Activated CD8-positive, alpha-beta memory T cell treated with anti-CD3 and anti-CD28 coated beads for 4 hours (primary cell): ENCODE measurements around the gene MGMT.

ENCODE experiments used
- DNase-seq, 2 donors: peaks; one replicate each; pipeline ENCODE4 v3.0.0-alpha.2; 2020; ENCODE audit warnings: low read depth in 2 of 2

The MGMT gene

DNA sequence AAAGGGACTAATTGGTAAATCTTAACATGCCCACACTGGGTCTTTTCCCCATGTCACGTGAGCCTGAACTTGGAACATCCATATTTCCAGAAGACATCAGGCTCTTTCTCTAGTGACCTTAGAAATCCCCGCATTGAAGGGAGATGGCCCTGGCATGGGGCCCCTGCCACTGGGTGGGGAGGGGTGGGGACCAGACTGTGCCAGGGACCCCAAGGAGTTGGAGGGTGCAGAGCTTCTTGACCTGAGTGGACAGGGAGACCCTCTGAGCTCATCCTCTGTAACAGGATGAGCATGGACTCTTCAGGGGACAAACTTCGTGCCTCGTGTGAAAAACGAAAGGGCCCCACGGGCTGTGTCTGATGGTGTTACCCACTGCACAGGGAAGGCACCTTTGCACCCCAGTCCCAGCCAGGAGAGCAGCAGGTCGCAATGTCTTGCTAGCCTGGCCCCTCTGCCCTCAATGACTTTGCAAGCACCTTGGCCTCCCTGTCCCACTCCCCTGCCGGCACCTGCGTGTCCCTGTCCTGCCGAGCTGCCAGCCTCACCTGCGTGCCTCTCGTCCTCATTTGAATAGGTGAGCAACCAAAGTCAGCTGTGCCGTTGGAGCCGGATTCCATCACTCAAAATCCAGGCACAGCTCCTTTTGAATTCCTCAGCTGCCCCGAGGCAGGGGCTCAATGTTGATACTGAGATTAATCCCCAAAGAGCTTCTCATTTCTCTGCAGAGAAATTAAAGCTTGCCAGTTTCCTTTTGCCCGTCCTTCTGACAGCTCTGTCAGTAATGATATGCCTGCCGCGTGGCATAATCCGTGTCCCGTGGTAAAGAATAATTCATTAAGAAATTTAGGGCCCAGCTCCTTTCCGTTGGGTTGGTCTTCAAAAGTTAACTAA is 262.1 kb downstream of the MGMT start:
- DNase-seq = no peak

DNA sequence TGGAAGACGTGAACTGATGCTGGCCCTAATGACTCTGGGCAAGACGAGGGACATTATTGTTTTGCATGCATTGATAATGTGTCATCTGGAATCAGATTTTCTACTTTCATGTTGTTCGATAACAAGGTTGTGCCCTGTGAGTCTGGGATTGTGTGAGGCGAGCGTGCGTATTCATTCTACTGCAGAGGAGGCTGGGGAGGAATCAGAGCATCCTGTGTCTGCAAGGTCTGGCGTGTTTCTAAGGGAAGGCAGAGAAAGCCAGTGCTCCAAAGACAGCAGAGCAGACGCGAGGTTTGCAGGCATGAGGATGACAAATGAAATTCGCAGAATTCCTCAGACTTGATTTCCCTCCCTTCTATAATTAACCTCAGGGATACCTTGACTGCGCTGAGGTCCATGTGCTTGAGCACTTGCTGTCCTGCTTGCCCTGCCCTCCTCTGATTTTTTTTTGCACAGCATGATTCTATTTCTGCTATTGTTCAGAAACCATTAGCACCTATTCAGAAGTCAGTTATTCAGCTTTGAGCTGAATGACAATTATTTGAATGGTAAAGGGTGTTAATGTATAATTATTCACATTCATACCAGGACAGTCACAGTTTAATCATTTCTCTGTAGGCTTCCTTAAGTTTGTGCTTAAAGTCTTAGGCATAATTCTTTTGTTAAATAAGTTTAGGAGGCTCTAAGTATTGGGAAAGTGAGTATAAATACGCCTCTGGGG is 263.4 kb downstream of the MGMT start:
- no peak for DNase-seq

DNA sequence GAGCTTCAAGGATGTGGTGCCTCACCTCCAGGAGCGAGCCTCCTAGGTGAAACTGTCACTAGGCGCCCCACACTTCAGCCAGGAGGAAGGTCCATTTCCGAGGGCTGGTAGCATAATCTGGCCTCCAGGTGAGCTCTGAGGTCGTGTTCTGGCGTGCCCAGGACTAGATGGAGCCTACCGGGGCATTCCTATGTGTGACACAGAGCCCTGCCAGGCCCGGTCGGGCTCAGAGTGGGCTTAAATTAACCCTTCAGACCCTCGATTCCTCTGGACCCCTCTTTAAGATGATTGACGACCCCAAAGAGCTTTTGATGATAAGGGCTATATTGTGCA is 263.9 kb downstream of the MGMT start:
- no peak for DNase-seq

DNA sequence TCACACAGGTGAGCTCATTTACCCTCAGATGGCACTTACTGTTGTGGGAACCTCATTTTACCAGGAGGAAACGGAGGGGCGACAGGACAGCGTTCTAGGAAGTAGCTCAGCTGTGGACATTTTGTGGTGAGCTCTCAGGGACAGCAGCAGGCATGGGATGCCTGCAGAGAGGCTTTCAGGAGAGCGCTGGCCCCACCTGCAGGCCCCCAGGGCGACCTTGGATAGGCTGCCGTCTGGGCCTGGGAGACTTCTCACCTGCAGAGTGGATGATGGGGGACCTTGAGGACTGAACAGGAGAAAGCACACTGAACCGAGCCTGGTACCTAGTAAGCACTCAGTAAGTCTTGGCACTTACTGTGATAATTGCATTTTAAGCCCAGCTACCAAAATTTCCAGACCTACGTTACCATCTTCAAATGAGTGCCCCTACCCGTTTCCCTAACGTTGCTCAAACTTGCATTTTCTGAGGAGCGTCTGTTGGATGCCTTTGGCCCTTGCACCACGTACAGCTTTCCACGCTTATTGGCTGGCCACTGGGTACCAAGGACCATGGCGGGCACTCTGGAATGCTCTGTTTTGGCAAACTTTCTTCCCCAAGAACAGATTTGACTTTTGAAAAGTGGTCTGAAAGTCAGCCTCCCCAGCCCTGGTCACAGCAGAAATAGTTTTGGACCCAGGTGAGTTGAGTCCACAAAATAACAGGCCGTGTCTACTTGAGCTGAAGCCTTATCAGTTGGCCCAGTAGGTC is 273.7 kb downstream of the MGMT start:
- no peak for DNase-seq

DNA sequence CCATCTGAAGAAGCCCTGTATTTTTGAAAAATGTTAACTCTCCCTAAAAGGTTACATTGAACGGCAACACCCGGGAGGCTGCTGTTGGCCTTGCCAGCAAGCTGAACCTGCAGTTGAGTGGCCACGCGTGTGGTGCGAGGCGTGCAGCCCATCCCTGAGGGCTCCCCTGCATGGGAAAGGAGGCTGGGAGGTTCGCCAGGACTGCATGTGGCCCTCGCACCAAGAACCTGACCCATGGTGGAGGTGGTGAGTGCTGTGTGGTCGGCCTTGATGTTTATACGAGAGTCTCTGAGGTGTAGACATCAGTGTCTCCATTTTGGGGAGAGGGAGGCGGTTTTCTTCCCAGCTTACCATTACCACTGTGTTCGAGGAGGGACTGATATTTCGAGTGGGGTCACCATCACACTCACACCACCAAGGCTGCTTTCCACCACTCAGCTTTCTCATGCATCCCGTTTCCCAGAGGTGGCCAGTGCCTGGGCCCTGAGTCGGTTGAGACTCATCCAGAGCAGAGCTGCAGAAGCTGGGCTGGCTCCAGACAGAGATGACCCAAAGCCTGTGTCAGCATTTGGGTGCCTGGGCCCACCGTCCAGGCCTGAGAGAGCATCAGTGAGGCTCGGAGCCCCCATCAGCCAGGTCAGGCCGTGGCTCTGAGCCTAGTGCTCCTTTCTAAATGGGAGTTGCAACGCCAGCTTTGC is 274.4 kb downstream of the MGMT start:
- DNase-seq = no peak

DNA sequence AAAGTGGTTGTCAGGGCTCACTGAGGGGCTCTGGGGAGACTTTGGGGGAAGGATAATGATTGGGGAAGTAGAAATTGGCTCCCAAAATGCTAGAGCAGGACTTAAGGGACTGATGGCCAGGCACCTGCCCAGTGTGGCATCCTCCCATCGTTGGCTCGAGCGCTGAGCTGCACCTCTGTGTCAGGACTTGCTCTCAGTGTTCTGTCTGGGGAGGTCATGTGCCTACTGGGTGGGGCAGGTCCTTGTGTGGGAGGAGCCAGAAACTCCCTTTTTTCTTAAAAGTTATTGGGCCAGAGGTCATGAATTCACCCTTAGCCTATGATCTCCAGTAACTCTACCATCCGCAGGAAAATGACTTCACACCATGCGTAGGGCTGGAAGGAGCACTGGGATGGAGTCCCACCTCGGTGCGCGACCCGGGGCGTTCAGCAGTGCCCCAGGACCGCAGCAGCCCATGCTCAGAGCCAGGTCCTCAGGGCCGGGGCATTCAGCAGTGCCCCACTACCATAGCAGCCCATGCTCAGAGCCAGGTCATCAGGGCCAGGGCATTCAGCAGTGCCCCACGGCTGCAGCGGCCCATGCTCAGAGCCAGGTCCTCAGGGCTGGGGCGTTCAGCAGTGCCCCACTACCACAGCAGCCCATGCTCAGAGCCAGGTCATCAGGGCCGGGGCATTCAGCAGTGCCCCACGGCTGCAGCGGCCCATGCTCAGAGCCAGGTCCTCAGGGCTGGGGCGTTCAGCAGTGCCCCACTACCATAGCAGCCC is 275.1 kb downstream of the MGMT start:
- DNase-seq = no peak

DNA sequence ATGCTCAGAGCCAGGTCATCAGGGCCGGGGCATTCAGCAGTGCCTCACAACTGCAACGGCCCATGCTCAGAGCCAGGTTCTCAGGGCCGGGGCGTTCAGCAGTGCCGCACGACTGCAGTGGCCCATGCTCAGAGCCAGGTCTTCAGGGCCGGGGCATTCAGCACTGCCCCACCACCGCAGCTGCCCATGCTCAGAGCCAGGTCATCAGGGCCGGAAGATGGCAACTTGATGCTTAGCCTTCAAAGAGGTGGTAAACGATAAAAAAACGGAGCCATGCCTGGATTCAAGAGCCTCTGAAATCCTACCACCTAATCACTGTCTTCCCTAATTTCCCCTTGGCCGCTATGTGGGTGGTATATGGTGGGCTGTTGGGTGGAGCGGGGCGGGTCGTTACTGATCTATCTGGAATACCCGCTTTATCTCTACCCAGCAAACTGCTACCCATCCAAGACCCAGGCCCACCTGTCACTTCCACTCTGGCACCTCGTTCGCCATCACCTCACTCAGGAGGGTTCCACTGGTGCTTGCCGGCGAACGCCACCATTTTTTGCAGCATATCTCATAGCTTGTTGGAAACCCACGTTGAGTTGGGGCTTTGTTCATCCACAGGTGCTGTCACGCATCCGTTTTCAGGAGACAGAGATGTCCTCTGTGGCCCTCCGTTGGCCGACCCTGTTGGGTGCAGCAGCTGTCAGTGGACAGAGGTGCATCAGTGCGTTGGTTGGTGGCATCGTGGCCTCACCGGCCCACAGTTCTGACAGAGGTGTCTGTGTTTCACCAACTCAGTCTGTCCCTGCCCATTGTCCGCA is 275.9 kb downstream of the MGMT start:
- DNase-seq = no peak

DNA sequence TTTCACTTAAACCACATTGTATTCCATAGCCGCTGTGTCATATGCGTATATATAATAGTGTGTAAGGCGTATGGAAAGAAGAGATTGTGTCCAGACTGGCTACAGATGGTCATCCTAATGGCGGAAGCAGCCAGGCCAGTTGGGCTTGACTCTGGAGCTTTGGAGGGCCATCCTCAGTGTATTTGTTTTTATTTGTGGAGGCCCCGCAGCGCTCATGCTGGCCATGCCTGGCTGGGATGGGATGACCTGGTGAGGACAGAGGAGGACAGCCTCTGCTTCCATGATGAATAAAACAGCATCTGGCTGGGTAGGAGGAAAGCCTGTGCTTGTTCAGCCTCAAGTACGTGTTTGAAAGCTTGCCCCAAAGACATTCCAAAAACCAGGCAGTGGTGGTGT is 276.7 kb downstream of the MGMT start:
- no peak for DNase-seq

DNA sequence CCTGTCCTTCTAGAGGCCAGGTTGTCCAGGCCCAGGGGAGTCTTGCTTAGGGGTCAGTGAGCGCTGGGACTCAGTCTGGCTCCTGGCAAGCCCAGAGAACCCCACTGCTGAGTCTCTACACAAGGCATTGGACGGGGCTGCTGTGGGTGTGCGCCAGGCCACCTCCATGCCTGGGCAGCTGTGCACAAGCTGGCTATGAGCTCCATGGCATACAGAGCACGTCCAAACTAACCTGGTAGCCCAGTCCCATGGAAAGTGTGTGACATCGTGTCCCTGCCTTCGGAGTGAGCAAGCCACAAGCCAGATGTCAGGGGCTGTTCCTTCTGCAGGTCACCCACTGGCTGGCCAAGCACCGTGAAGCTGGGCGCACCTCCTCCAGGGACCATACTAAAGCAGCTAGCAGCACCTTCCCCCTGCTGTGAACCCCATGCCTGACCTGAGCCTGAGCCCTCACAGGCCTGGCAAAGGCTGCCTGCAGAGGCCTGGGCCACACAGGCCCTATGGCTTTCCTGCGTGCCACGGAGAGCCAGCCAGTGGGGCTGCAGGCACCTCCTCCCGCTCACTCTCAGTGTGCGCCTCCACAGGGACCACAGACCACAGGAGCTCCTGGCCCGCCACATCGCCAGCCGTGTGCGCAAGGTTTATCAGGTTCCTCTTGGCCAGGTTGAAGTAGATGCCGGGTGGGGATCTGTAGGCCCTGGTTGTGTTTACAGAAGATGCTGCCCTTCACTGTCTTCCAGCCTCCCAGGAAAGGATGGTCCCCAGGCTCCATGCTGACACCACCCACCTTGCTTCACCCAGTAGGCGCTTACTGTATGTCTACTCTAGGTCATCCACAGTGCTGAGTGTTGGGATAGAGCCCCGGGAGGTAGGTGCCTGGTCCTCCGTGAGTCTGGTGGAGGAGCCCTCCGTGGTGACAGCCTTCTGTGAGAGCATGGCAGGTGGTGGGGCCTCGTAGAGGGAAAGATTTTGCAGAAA is 277.4 kb downstream of the MGMT start:
- no peak for DNase-seq

DNA sequence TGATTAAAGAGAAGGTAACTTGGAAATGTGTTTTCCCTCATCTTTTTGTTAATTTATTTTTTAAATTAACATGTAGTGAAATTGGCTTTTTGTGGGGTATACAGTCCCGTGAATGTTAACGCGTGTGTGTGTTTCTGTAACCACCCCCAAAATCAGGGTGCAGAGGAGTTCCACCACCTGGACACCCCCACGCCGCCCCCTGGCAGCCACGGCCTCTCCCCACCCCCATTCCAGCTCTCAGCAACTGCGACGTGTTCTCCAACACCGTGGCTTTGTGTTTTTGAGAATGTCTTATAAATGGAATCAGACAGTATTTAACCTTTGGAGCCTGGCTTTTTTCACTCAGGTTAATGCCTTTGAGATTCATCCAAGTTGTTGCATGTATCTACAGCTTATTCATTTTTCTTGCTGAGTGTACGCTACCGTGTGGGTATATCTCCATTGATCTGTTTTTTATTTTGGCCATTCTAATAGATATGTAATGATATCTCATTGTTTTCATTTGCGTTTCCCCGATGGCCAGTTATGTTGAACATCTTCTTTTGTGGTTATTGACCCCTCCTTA is 278.2 kb downstream of the MGMT start:
- DNase-seq = no peak

DNA sequence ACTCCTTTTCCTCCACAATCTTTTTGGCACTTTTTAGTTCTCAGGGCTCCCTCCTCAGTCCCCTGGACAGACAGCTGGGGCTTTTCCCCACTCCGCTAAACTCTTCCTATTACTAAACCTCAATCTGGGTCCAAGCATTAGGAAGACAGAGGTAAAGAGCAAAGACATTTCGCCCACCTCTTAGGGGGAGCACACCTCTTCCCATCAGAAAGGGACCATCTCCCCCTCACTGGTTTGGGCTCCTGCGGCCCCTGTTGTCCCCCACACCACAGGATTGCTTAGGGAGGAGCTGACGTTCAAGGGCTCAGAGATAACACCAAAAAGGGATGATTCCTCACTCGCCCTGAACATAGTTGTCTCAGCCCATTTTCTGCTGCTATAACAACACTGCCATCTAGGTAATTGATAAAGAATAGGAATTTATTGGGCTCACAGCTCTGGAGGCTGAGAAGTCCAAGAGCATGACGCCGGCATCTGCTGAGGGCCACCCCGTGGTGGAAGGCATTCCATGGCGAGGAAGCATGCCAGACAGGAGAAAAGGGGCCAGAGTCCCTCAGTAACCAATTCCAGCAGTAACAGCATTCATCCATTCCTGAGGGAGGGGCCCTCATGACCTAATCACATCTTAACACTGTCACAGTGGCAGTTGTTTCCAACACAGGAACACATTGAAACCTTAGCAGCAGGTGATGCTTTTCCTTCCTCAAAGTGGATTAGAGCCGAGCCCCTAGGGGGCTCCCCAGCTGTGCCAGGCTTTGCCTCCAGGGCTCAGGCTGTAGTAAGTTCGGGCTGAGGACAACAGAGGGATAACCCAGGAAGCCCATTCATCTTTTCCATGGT is 287.4 kb downstream of the MGMT start:
- no peak for DNase-seq

DNA sequence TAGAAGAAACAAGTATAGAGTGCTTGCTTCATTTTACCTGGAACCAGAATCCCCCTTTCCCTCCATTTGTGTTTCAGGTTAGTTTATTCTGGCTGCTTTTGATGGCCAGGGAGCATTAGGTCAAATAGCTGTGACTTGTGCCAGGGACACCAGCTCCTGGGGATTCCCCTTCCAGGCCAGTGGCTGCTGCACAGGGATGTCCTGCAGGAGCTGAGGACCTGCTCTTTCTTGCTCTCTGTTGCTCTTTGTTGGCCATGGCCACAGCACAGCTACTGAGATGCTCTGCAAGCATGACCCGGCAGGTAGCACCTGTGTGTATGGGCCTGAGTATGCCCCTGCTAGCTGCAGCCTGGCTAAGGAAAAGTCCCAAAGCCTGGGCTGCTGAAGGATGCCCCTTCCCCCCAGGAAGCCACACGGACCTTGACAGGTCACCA is 288.1 kb downstream of the MGMT start:
- no peak for DNase-seq

DNA sequence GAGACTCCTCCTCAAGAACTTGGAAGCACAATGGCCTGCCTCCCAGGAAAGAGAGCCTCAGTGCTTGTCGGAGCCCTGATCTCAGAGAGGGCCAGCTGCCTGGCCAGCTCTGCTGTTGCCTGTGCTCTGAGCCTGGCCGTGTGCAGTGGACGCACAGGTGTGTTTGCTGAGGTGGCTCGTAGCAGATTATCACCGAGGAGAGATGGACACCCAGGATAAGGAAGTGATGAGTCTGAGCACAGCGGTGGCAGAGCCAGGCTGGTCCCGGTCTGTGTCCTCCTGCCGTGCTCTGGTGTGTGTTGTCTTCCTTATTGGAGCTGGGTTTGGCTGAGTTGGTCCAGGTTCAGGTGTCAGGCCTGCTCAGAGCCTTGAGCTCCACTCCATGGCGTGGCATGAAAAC is 288.6 kb downstream of the MGMT start:
- DNase-seq = no peak

DNA sequence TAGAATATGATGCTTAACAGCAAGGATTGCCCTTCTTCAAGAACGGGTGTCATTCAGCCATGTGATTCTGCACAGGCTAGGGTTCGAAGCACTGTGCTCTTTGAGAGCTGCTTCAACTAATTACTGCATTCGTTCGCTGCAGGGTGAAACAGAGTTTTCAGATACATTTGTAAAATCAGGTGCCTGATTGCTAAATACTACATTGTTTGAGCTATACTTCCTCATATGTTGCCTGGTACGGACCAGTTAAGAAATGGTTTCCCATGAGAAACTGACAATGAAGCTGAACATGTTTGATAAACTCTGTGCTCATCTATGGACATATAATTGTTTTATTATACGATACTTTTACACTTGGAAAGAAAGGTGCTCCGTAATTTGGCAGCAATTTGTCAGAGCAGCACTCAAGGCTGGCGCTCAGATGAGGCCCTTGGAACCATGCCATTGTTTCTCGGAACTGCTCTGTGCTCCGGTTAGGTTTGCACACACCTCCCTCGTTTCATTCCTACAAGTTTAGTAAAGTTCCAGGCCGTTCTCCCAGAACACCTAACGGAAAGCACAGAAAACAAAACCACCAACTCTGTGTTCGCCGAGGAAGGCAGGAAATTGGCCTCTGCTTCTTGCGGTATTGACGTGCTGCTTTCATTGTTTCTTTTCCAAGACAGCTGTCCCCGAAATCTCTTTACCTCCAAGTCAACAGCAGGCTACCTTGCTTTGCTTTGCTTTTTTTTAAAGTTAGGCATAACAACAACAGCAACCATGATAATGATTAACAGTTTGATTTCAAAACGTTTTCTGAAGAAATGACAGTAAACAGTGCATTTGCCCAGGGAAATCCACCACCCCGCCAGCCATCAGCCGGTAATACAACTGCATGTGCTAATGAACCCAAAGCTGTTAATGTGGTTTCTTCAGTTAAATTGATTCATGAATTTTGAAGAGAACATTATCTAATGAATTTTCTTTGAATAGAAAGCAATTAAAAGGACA is 290.2 kb downstream of the MGMT start:
- DNase-seq = no peak

DNA sequence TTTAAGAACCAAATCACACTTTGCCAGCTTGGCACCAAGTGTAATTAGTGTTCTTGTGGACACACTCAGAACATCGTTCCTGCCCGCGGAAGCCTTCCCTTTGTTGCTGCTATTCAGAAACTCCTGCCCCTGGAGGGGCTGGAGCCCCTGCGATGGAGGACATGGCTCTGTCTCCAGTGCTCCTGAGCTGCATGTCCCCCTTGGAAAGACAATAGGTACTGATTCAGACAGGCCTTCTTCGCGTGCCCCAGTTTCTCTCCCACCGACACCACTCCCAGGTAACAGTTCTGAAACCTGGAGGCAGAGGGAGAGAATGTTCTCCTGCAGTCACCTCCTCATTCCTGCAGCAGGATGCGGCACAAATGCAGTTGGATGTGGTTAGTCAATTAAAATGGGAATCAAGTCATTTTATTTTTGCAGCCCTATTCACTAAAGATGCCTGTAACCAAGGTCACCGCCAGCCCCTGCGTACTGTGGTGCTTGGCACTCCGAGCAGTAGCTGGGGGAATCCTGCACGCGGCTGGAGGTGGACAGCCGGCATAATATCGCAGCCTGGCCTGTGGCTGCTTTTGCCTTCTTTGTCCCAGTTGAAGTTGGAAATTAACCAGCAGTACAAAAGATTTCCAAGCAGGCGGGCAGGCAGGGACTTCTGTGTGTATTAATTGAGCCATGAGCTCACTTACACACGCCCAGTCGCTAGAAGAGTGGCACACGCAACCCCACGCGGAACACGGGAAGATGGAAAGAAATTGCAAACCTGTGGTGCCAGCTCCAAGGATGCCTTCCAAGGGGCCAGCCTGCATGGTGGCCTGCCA is 291.4 kb downstream of the MGMT start:
- no peak for DNase-seq
